AG04449 (cell line): Measurements from ENCODE around the gene RDH16.
"Not testable (repeated sequence)": the region's sequence is repeated elsewhere in the genome, so short reads cannot be mapped to it uniquely, and the experiment has no call there.

Source experiments
- CTCF ChIA-PET: fragments of 350-600 bp; formaldehyde crosslinking; extraction: SDS; loops from one replicate; lab custom pipeline; 2021; ENCODE audit warnings: antibody characterized with exemption; lab: Yijun Ruan, JAX
- POLR2A ChIA-PET: fragments of 400-600, 350-600 bp; formaldehyde crosslinking; extraction: SDS; loops from one replicate; lab custom pipeline; 2020; ENCODE audit warnings: antibody characterized with exemption, inconsistent platforms; lab: Yijun Ruan, JAX
- DNase-seq: peaks from one replicate; pipeline ENCODE4 v3.0.0-alpha.2; 2010; ENCODE audit warnings: low read depth, low spot score
- H3K4me3 ChIP-seq: 2 replicates; pipeline ENCODE4 v1.5.1; 2011; ENCODE audit warnings: low read depth, mild to moderate bottlenecking, control low read depth, low read length
- TF ChIP-seq, protein P1 (sequence below): IDR thresholded peaks from one replicate; pipeline ENCODE4 v1.5.1; 2011; ENCODE audit warnings: mild to moderate bottlenecking, moderate library complexity, low read length, control low read depth, inconsistent platforms; ENCODE audit not compliant: insufficient read depth; ENCODE audit errors: missing control alignments

Gene RDH16

DNA sequence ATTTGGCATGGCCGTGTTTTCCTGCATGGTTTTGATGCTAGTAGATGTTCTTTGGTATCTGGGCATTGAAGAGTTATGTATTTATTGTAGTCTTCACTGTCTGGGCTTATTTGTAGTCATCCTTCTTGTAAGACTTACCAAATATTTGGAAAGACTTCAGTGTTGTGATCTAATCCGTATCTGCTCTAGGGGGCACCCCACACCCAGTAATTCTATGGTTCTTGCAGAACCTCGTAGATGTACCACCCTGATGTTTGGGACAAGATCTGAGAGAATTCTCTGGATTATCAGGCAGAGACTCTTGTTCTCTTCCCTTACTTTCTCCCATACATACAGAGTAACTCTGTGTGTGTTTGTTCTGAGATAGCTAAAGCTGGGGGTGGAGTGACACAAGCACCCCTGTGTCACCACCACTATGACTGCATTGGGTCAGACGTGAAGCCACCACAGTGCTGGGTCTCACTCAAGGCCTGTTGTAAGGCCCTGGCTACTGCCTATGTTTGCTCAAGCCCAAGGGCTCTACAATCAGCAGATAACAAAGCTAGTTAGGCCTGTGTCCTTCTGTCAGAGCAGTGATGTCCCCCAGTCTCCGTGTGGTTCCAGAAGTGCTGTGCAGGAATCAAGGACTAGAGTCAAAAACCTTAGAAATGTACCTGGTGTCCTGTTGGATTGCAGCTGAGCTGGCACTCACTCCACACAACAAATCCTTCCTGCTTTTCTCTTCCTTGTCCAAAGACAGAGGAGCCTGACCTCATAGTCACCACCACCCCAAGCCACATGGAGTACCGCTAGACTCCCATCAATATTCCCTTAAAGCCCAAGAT, 9.6 kb downstream of the RDH16 start:
- H3K4me3 ChIP-seq: no peak overlapping the region
- POLR2A ChIA-PET: no interaction called here
- CTCF ChIA-PET: interaction anchor here (0.7 to 0.9 kb wide), 2 partner anchors 38 to 40 kb away, joined by 3 read pairs; no protein-coding TSS in a partner anchor
- TF ChIP-seq, protein P1, sequence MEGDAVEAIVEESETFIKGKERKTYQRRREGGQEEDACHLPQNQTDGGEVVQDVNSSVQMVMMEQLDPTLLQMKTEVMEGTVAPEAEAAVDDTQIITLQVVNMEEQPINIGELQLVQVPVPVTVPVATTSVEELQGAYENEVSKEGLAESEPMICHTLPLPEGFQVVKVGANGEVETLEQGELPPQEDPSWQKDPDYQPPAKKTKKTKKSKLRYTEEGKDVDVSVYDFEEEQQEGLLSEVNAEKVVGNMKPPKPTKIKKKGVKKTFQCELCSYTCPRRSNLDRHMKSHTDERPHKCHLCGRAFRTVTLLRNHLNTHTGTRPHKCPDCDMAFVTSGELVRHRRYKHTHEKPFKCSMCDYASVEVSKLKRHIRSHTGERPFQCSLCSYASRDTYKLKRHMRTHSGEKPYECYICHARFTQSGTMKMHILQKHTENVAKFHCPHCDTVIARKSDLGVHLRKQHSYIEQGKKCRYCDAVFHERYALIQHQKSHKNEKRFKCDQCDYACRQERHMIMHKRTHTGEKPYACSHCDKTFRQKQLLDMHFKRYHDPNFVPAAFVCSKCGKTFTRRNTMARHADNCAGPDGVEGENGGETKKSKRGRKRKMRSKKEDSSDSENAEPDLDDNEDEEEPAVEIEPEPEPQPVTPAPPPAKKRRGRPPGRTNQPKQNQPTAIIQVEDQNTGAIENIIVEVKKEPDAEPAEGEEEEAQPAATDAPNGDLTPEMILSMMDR: no peak
- no peak for DNase-seq

DNA sequence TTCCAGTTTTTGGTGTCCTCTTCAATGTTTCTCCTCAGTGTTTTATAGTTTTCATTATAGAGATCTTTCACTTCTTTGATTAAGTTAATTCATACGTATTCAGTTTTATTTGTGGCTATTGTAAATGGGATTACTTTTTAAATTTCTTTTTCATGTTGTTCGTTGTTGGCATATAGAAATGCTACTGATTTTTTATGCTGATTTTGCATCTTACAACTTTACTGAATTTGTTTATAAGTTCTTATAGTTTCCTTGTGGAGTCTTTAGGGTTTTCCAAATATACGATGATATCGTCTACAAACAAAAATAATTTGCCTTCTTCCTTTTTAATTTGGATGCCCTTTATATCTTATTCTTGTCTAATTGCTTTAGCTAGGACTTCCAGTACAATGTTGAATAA, 13.5 kb downstream of the RDH16 start:
- no peak overlapping the region for H3K4me3 ChIP-seq
- ChIA-PET POLR2A (no interaction called here), CTCF (no interaction called here)
- TF ChIP-seq, protein P1: no peak
- no peak for DNase-seq

DNA sequence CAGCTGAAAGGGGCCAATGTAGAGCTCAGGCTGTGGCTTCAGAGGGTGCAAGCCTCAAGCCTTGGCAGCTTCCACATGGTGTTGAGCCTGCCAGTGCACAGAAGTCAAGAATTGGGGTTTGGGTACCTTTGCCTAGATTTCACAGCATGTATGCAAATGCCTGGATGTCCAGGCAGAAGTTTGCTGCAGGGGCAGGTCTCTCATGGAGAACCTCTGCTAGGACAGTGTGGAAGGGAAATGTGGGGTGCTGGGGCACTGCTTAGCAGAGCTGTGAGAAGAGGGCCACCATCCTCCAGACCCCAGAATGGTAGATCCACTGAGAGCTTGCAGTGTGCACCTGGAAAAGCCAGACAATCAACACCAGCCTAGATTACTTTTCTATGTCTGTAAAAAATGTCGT, 14.0 kb downstream of the RDH16 start:
- H3K4me3 ChIP-seq, DNase-seq, POLR2A ChIA-PET, CTCF ChIA-PET: not testable (repeated sequence)

DNA sequence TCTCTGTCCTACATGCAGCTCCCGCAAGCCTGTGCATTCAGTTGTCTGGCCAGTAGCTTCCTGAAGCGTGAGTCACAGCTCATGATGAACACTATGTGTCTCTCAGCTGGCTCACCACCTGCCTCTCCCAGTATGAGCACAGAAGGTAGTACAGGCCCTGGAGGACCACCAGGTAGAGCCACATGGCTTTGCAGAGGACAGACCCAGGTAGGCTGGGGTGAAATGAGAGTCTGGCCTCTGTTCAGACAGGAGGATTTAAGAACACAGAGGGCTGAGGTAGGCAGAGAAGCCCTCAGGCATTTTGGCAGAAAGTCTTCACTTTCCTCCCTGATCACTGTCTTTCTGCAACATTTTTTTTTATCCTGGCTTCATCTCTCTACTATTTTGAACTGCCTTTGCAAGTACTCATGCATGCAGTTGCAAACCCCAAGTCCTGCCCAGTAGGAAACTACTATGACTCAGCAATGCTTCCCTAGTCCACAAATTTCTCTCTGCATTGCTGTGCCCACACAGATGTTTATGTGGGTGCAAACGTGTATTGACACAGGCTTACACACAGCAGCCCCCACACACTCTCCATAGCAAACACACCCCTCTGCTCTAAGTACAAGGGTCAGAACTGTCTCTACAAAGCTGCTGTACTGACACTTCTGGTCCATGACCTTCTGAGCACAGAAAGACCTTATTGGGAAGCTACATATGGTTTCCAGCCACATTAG, 15.9 kb downstream of the RDH16 start:
- H3K4me3 ChIP-seq: no peak overlapping the region
- DNase-seq: peak; percentile 17
- CTCF ChIA-PET: no interaction called here
- TF ChIP-seq, protein P1: no peak
- POLR2A ChIA-PET: no interaction called here

DNA sequence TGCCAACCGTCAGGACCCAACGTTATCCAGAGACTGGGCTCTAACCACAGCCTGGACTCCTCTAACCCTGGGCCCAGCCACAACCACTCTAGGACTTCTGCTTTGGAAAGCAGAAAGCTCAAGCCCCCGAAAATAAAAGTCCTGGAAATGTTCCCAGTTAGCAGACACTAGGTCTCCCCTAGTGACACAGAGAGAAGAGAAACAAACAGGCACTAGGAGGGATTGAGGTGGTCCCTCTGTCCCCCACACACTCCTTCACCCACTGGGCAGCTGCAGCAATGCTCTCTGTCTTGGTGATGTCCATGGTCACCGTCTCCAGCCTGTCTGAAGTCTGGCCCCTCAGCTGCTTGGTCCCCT, 16.5 kb downstream of the RDH16 start:
- CTCF ChIA-PET, DNase-seq, POLR2A ChIA-PET, H3K4me3 ChIP-seq: not testable (repeated sequence)

DNA sequence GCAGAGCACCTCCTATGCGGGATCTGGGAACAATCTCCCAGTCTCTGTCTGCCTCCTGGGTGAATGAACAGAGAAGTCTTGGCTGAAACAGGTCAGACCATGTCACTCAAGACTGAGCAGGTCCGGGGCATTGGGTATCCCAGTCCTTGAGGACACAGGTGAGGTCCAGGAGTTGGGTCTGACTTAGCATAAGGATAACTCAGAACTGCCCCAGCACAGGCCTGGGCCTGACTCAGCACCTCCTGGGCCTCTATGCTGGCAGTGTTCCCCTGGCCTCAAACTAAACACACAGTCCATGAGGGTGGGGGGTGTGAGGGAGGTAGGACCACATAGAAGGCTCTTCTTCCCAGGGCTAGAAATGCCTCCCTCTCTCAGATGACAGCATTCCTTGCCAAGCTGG, 21.7 kb downstream of the RDH16 start:
- POLR2A ChIA-PET: no interaction called here
- DNase-seq: no peak
- TF ChIP-seq, protein P1: no peak
- H3K4me3 ChIP-seq: no peak overlapping the region
- CTCF ChIA-PET: interaction anchor here (1.5 kb wide), 1 partner anchor 167 kb away, joined by 3 read pairs; no protein-coding TSS in a partner anchor

DNA sequence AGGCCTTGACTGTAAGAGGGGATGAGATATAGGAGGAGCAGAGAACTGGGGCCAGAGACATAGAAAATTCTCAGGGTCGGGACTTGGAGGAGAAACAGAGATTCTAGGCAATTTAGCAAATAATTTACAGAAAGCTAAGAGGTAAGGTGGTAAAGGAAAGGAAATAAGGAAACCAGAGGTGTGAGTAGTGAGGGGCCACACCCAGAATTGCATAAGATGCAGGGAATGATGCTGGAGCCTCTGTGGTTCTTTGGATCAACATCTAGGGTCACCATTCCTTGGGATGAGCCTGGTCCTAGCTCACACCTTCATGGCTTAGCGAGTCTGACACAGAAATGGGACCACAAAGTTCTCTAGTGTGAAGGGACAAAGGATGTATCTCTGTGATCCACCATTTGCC, 22.3 kb downstream of the RDH16 start:
- DNase-seq: no peak
- ChIA-PET CTCF (interaction anchor here (1.5 kb wide), 1 partner anchor 167 kb away, joined by 3 read pairs; no protein-coding TSS in a partner anchor), POLR2A (no interaction called here)
- TF ChIP-seq, protein P1: no peak
- H3K4me3 ChIP-seq: no peak overlapping the region
